PC-9 (cell line): ENCODE measurements around the gene CRYBG1. TPM values are rescaled to one million over a fixed set of nuclear protein-coding genes. Genes with fewer than 3 reads are reported as not detected.
"Not testable (repeated sequence)": the region's sequence is repeated elsewhere in the genome, so short reads cannot be mapped to it uniquely, and the experiment has no call there.

ENCODE experiments used
- BruUV-seq: library from RNA; stranded (reverse); fragments of 400-500 nt; replicated peaks from 2 replicates; lab custom pipeline; 2021; lab: Mats Ljungman, UMichigan
- CTCF ChIA-PET: fragments of 300-600 bp; sonication (Branson Sonifier 250); formaldehyde crosslinking; loops from one replicate; lab custom pipeline; 2022; ENCODE audit warnings: antibody characterized with exemption; lab: Charles Lee
- POLR2A ChIA-PET: fragments of 300-600 bp; sonication (Branson Sonifier 250); formaldehyde crosslinking; loops from one replicate; lab custom pipeline; 2022; ENCODE audit warnings: antibody characterized with exemption; ENCODE audit not compliant: unreplicated experiment; lab: Charles Lee
- DNase-seq, 2 experiments: peaks; one replicate each; pipeline versions ENCODE4 v3.0.0 to v3.0.0-alpha.2; 2015 to 2022; ENCODE audit warnings: mixed read lengths in 1 of 2
- H2AFZ ChIP-seq: fragments of 200-600 bp; sonication (generic); 2 replicates; pipeline ENCODE4 v1.8.1; 2017; ENCODE audit warnings: antibody characterized with exemption
- H3F3A ChIP-seq: fragments of 200-600 bp; sonication (generic); 2 replicates; pipeline ENCODE4 v1.8.1; 2017; ENCODE audit warnings: antibody characterized with exemption, mild to moderate bottlenecking, low read depth; ENCODE audit not compliant: insufficient read depth
- H3K27ac ChIP-seq: fragments of 200-600 bp; sonication (generic); 2 replicates; pipeline ENCODE4 v1.6.1; 2016; ENCODE audit warnings: mixed run types
- H3K27me3 ChIP-seq: fragments of 200-600 bp; sonication (generic); 2 replicates; pipeline ENCODE4 v1.6.1; 2016; ENCODE audit warnings: low read depth, mixed run types; ENCODE audit not compliant: insufficient read depth
- H3K36me3 ChIP-seq: fragments of 200-600 bp; sonication (generic); 2 replicates; pipeline ENCODE4 v1.6.1; 2016; ENCODE audit warnings: low read depth, mixed run types
- H3K4me1 ChIP-seq: fragments of 200-600 bp; sonication (generic); replicated peaks from 2 replicates; pipeline ENCODE4 v1.6.1; 2016; ENCODE audit warnings: mixed run types; ENCODE audit not compliant: insufficient read depth
- H3K4me2 ChIP-seq: fragments of 200-600 bp; sonication (generic); 2 replicates; pipeline ENCODE4 v1.6.1; 2017; ENCODE audit warnings: mixed run types
- H3K4me3 ChIP-seq: fragments of 200-600 bp; sonication (generic); 2 replicates; pipeline ENCODE4 v1.6.1; 2016; ENCODE audit warnings: mixed run types
- H3K79me2 ChIP-seq: fragments of 200-600 bp; sonication (generic); 2 replicates; pipeline ENCODE4 v1.6.1; 2017; ENCODE audit warnings: low read depth, mixed run types
- H3K9me2 ChIP-seq: fragments of 200-600 bp; sonication (generic); 2 replicates; pipeline ENCODE4 v1.8.1; 2017; ENCODE audit warnings: mild to moderate bottlenecking; ENCODE audit not compliant: insufficient read depth
- H3K9me3 ChIP-seq: fragments of 200-600 bp; sonication (generic); 2 replicates; pipeline ENCODE4 v1.8.1; 2016; ENCODE audit warnings: low read depth; ENCODE audit not compliant: insufficient read depth
- H4K20me1 ChIP-seq: fragments of 200-600 bp; sonication (generic); 2 replicates; pipeline ENCODE4 v1.8.1; 2017; ENCODE audit not compliant: insufficient read depth
- EZH2 ChIP-seq: fragments of 200-600 bp; sonication (generic); IDR thresholded peaks from 2 replicates; pipeline ENCODE4 v1.8.0; 2017; ENCODE audit warnings: antibody characterized with exemption, low read depth
- intact Hi-C: fragments of 100-400 bp; cut with micrococcal nuclease; formaldehyde crosslinking; loops from one replicate; pipeline ENCODE4 v1.10.0; 2022; ENCODE audit not compliant: unreplicated experiment
- total RNA-seq: library from RNA; stranded (reverse); gene quantifications from 2 replicates; pipeline ENCODE4 v1.2.3, GENCODE V29; 2021
- TF ChIP-seq, protein P1 (sequence below): fragments of 200-600 bp; sonication (generic); conservative IDR thresholded peaks from 2 replicates; pipeline ENCODE4 v1.6.1; 2017; ENCODE audit warnings: mixed run types, antibody characterized with exemption, mild to moderate bottlenecking, moderate library complexity

CRYBG1 gene
- total RNA-seq, 1 experiment from 2014 or later = 49.3 TPM

DNA sequence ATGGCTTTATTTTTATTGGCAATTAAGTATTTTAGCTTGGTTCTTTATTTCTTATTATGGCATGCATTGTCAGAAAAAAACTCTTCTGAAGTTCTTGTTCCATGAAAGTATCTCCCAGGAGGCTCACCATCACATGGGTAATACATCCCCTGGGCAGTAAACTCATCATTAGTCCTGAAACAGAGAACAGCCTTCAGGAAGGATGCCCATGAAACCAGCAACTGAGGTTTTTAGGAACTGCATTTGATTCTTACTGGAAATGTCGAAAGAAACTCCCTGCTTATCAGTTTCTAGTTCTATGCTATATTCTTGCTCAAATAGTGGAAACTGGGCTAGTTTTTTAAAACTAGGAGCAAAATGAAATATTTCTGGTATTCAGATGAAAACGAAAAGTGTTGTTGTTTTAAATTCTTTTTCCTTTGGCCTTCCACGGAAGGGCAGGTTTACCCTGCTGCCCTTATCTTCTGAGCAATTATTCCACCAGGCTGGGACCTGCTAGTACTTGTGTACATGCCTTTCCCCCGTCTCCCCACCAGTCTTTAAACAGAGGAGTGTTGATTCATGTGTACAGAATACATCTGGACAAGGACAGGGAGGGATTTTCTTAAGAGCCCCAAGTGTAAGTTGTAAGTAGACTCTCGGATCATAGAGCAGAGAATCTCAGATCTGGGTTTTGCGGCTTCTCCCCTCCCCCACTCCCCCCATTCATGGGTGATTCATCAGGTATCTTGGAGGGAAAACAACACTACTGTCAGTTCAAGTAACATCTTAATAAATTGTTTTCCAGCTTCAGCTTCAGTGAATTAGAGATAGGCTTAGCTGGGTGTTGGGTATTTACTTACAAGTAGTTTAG lies 187.3 kb downstream of the CRYBG1 start:
- Histone ChIP-seq H3K4me3 (no peak overlapping the region), H3K79me2 (no peaks in the 10 kb centered on the region), H3K27ac (peak overlapping the region; percentile 93), H3F3A (peaks cover 37% of the 10 kb centered on the region), H3K9me3 (no peaks in the 10 kb centered on the region; the same call in 1 of the 2 replicates), H2AFZ (no peak overlapping the region), H3K4me1 (peaks cover 31% of the 10 kb centered on the region), H3K9me2 (no peaks in the 10 kb centered on the region; the same call in 1 of the 2 replicates), H3K27me3 (no peaks in the 10 kb centered on the region), H4K20me1 (no peaks in the 10 kb centered on the region), H3K4me2 (peak overlapping the region; percentile 63), H3K36me3 (peaks cover 32% of the 10 kb centered on the region)
- intact Hi-C loops = loop anchor here (2.0 kb wide), 1 partner anchor 35 kb away; no protein-coding TSS in a partner anchor
- peak in 1 of 2 experiments; percentile 55 for DNase-seq
- BruUV-seq = TSS peak; percentile 44
- ChIA-PET CTCF (interaction anchor here (1.1 kb wide), 1 partner anchor 18 kb away, joined by 5 read pairs; no protein-coding TSS in a partner anchor), POLR2A (no interaction called here)
- TF ChIP-seq, protein P1, sequence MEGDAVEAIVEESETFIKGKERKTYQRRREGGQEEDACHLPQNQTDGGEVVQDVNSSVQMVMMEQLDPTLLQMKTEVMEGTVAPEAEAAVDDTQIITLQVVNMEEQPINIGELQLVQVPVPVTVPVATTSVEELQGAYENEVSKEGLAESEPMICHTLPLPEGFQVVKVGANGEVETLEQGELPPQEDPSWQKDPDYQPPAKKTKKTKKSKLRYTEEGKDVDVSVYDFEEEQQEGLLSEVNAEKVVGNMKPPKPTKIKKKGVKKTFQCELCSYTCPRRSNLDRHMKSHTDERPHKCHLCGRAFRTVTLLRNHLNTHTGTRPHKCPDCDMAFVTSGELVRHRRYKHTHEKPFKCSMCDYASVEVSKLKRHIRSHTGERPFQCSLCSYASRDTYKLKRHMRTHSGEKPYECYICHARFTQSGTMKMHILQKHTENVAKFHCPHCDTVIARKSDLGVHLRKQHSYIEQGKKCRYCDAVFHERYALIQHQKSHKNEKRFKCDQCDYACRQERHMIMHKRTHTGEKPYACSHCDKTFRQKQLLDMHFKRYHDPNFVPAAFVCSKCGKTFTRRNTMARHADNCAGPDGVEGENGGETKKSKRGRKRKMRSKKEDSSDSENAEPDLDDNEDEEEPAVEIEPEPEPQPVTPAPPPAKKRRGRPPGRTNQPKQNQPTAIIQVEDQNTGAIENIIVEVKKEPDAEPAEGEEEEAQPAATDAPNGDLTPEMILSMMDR = no peak
- TF ChIP-seq EZH2 = no peak

DNA sequence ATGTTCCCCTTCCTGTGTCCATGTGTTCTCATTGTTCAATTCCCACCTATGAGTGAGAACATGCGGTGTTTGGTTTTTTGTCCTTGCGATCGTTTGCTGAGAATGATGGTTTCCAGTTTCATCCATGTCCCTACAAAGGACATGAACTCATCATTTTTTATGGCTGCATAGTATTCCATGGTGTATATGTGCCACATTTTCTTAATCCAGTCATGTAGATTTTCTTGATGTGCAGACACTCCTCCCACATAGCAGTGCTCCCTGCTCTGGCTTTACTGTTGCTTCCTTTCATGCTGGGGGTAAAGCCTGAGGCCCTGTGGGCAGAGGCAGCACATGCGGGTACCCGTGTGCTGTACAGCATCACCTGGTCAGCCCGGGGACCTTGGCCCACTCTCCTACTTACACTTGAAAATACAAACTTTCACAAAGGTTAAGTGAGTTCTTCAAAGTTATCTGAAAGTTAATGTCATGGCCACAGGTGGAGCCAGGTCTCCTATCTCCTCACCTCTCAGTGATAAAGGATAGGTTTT lies 188.5 kb downstream of the CRYBG1 start:
- H3K36me3 ChIP-seq = peaks cover 37% of the 10 kb centered on the region
- H3K9me3 ChIP-seq, H3K27ac ChIP-seq, H4K20me1 ChIP-seq, DNase-seq, BruUV-seq, H3K27me3 ChIP-seq, H3K79me2 ChIP-seq, H3K9me2 ChIP-seq, H3K4me3 ChIP-seq, intact Hi-C loops, H3K4me2 ChIP-seq, H2AFZ ChIP-seq, CTCF ChIA-PET: not testable (repeated sequence)
- peaks cover 31% of the 10 kb centered on the region for H3K4me1 ChIP-seq
- POLR2A ChIA-PET = interaction anchor here (0.6 kb wide), 1 partner anchor 92 kb away, joined by 3 read pairs; no protein-coding TSS in a partner anchor
- peaks cover 37% of the 10 kb centered on the region for H3F3A ChIP-seq

DNA sequence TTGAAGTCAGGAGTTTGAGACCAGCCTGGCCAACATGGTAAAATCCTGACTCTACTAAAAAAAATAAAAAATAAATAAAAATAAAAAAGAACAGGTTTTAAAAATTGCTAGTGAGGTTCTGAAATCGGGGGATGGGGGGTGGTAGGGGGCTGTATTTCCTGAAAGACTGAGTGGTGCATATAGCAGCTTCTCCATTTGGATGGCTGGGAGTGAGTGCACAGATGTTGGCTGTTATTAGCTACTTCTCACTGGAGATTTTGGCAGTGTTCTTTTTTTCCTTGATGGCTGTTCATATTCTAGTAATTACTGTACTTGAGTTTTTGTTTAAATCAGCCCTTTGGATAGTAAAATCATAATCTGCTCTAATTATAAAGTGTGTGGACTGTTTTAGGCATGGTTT lies 189.0 kb downstream of the CRYBG1 start:
- no peak overlapping the region for H3K27ac ChIP-seq
- CTCF ChIA-PET = no interaction called here
- no peaks in the 10 kb centered on the region for H3K79me2 ChIP-seq
- no peaks in the 10 kb centered on the region; the same call in 1 of the 2 replicates for H3K9me3 ChIP-seq
- no peaks in the 10 kb centered on the region; the same call in 1 of the 2 replicates for H3K9me2 ChIP-seq
- no peaks in the 10 kb centered on the region for H4K20me1 ChIP-seq
- H3K4me1 ChIP-seq = peaks cover 31% of the 10 kb centered on the region
- intact Hi-C loops = no loop called here
- no peak overlapping the region for H2AFZ ChIP-seq
- BruUV-seq = no TSS peak
- TF ChIP-seq, protein P1 = no peak
- TF ChIP-seq EZH2 = no peak
- POLR2A ChIA-PET = interaction anchor here (0.6 kb wide), 1 partner anchor 91 kb away, joined by 3 read pairs; no protein-coding TSS in a partner anchor
- H3K4me2 ChIP-seq = no peak overlapping the region
- H3K4me3 ChIP-seq = no peak overlapping the region
- peaks cover 37% of the 10 kb centered on the region for H3F3A ChIP-seq
- no peaks in the 10 kb centered on the region for H3K27me3 ChIP-seq
- peaks cover 34% of the 10 kb centered on the region for H3K36me3 ChIP-seq
- no peak for DNase-seq
